BLaER1 treated with 17β-estradiol and CSF1 and Interleukin-3, amounts not matched to agents 10 nM and 100 nM (cell line): Measurements from ENCODE around the gene SI.

ENCODE experiments used
- H3K27ac ChIP-seq, 11 experiments: shearing (Covaris generic); formaldehyde crosslinking; 2 replicates each; pipeline ENCODE4 v1.8.1; 2022
- H3K27me3 ChIP-seq, 11 experiments: shearing (Covaris generic); formaldehyde crosslinking; 2 replicates each; pipeline ENCODE4 v1.8.1; 2022
- H3K36me3 ChIP-seq, 11 experiments: shearing (Covaris generic); formaldehyde crosslinking; 2 replicates each; pipeline ENCODE4 v1.8.1; 2022
- H3K4me1 ChIP-seq, 10 experiments: shearing (Covaris generic); formaldehyde crosslinking; 2 replicates each; pipeline ENCODE4 v1.8.1; 2022
- H3K4me2 ChIP-seq, 11 experiments: shearing (Covaris generic); formaldehyde crosslinking; 2 replicates each; pipeline ENCODE4 v1.8.1; 2022
- H3K4me3 ChIP-seq, 10 experiments: shearing (Covaris generic); formaldehyde crosslinking; 2 replicates each; pipeline ENCODE4 v1.8.1; 2022
- H3K9ac ChIP-seq, 11 experiments: shearing (Covaris generic); formaldehyde crosslinking; 2 replicates each; pipeline ENCODE4 v1.8.1; 2022
- H3K9me3 ChIP-seq, 11 experiments: shearing (Covaris generic); formaldehyde crosslinking; replicated peaks in 1 of 11; 2 replicates each; pipeline ENCODE4 v1.8.1; 2022
- H4K20me1 ChIP-seq, 11 experiments: shearing (Covaris generic); formaldehyde crosslinking; 2 replicates each; pipeline ENCODE4 v1.8.1; 2022
- Cebpa-rat ChIP-seq, 11 experiments: shearing (Covaris generic); IDR thresholded peaks; 2 replicates each; pipeline ENCODE4 v1.8.1; 2022

Gene SI

GRCh38 chr3:165078293-165078692, at the start of gene SI:
Gene SI (minus strand): TSS chr3:165078496. CDS start chr3:165076012, 2,484 bp downstream.
- Histone ChIP-seq H3K4me3 (no peak within 1 kb of the TSS), H3K27ac (no peak within 1 kb of the TSS)

DNA sequence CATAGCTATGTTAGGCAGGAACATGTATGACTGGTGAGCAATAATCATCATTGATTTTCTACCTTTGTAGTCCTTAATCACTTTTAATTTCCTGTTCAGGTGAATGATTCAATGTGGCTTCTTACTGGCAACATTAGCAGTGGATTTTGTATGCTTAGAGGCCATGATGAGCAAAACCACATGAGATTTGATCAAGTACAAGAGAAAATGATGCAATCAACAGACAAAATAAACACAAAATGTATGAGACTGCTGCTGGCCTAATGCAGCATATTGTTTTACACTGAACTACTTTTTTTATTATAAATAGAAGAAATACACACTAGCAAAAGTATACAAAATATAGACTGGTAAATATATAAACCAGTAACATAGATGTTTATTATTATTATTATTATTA, 47.5 kb upstream of the SI start:
- no peak overlapping the region for H3K4me3 ChIP-seq
- no peaks in the 10 kb centered on the region for H4K20me1 ChIP-seq
- no peaks in the 10 kb centered on the region for H3K27me3 ChIP-seq
- H3K27ac ChIP-seq = no peak overlapping the region
- no peaks in the 10 kb centered on the region for H3K4me1 ChIP-seq
- H3K4me2 ChIP-seq = no peak overlapping the region
- no peak for TF ChIP-seq Cebpa-rat (IDR thresholded peaks at IDR 0.05)
- peaks cover 0 to 3% (median 0%) of the 10 kb centered on the region in 11 experiments; a peak in 1 of 22 replicates for H3K9me3 ChIP-seq
- no peaks in the 10 kb centered on the region for H3K36me3 ChIP-seq
- H3K9ac ChIP-seq = no peak overlapping the region

More at GRCh38 chr3:165078293-165078692, at the start of gene SI:
- no peak for TF ChIP-seq Cebpa-rat (IDR thresholded peaks at IDR 0.05)
- Histone ChIP-seq H3K36me3 (no peaks in the 10 kb centered on the region), H3K27me3 (no peaks in the 10 kb centered on the region), H3K4me1 (no peaks in the 10 kb centered on the region), H3K4me2 (no peak within 1 kb of the TSS), H3K9ac (no peak within 1 kb of the TSS), H4K20me1 (no peaks in the 10 kb centered on the region), H3K9me3 (no peaks in the 10 kb centered on the region)

DNA sequence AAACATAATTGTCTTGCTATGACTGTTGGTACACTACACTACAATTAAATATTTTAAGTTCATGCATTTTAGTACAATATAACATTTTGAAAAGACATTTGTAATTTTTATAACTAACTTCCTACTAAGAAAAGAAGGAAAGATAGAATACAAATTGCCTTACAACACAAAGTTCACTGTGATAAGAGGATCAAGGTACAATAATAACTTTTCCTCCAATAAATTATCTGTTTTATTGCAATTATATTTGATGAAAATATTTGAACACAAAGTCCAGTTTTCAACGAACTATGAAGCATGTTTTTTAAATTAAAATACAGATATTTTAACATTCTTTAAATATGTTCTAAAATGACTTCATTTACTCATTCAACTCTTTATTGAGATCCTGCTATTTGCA, 33.1 kb upstream of the SI start:
- Histone ChIP-seq H3K27ac (no peak overlapping the region), H4K20me1 (no peaks in the 10 kb centered on the region), H3K27me3 (no peaks in the 10 kb centered on the region), H3K4me1 (no peaks in the 10 kb centered on the region), H3K36me3 (no peaks in the 10 kb centered on the region), H3K9ac (no peak overlapping the region), H3K4me3 (no peak overlapping the region), H3K4me2 (no peak overlapping the region), H3K9me3 (no peaks in the 10 kb centered on the region)
- no peak for TF ChIP-seq Cebpa-rat (IDR thresholded peaks at IDR 0.05)

DNA sequence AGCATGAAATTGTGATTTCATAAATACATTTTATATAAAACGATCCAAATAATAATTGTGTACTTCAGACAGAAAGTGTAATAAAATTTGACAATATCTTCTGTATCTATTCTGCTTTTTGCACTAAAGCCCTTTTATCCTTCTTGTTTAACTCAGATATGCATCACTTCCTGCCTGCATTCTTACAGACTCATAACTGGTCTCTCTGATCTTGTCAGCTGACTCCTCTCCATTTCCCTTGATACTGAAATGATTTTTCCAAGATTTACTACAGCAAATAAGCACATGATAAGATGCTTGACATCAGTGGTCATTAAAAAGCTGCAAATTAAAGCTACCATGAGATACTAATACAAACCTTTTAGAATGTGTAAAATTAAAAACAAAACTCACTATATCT, 25.3 kb upstream of the SI start:
- H3K27ac ChIP-seq = no peak overlapping the region
- H4K20me1 ChIP-seq = no peaks in the 10 kb centered on the region
- no peak for TF ChIP-seq Cebpa-rat (IDR thresholded peaks at IDR 0.05)
- no peaks in the 10 kb centered on the region for H3K9me3 ChIP-seq
- H3K9ac ChIP-seq = no peak overlapping the region
- no peak overlapping the region for H3K4me2 ChIP-seq
- no peaks in the 10 kb centered on the region for H3K4me1 ChIP-seq
- H3K27me3 ChIP-seq = no peaks in the 10 kb centered on the region
- no peak overlapping the region for H3K4me3 ChIP-seq
- no peaks in the 10 kb centered on the region for H3K36me3 ChIP-seq

- Histone ChIP-seq H3K9me3 (no peaks in the 10 kb centered on the region), H3K4me2 (no peak overlapping the region), H3K9ac (no peak overlapping the region), H3K36me3 (no peaks in the 10 kb centered on the region), H3K27me3 (no peaks in the 10 kb centered on the region), H4K20me1 (no peaks in the 10 kb centered on the region), H3K4me1 (no peaks in the 10 kb centered on the region), H3K27ac (no peak overlapping the region), H3K4me3 (no peak overlapping the region)
- TF ChIP-seq Cebpa-rat (IDR thresholded peaks at IDR 0.05) = no peak
Observed at GRCh38 chr3:165082650-165083049, 4.4 kb upstream of the SI start.

DNA sequence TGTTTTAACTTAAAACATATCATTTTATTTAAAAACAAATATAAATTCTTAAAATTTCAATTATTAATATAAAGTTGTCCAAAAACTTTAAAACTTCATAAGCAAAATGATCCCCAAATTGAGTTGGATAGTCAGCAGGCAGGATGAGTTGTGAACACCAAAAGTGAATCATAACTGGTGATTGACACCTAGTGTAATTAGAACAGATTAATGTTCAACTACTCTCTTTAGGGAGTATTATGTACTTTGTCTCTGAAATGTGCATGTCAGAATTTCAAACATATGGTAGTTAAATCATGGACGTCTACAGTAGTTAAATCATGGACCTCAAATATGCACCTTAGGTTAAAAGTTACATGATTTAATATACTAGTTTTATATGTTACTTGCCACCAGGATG, 2.9 kb upstream of the SI start:
- Histone ChIP-seq H3K9me3 (no peaks in the 10 kb centered on the region), H4K20me1 (no peaks in the 10 kb centered on the region), H3K4me2 (no peak overlapping the region), H3K9ac (no peak overlapping the region), H3K4me3 (no peak overlapping the region), H3K4me1 (no peaks in the 10 kb centered on the region), H3K36me3 (no peaks in the 10 kb centered on the region), H3K27me3 (no peaks in the 10 kb centered on the region), H3K27ac (no peak overlapping the region)
- no peak for TF ChIP-seq Cebpa-rat (IDR thresholded peaks at IDR 0.05)

- Histone ChIP-seq H3K27ac (no peak overlapping the region), H3K9ac (no peak overlapping the region), H4K20me1 (no peaks in the 10 kb centered on the region), H3K27me3 (no peaks in the 10 kb centered on the region), H3K4me2 (no peak overlapping the region), H3K36me3 (no peaks in the 10 kb centered on the region), H3K4me1 (no peaks in the 10 kb centered on the region), H3K9me3 (no peaks in the 10 kb centered on the region), H3K4me3 (no peak overlapping the region)
- TF ChIP-seq Cebpa-rat (IDR thresholded peaks at IDR 0.05) = no peak
Observed at GRCh38 chr3:165075695-165076094, 2.6 kb downstream of the SI start.

DNA sequence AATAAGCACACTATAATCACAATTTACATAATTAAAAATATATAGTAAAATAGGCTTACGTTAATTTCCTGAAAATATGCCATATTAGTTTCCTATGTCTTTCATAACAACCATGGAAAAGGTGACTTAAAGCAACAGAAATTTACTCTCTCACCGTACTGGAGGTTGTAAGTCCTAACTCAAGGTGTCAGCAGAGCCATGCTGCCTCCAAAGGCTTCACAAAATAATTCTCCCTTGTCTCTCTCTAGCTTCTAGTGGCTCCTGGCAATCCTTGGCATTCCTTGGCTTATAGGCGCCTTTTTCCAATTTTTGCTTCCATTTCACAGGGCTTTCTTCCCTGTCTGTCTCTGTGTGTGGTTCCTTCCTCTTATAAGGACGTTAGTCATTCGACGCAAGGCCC, 7.6 kb downstream of the SI start:
- Histone ChIP-seq H3K36me3 (no peaks in the 10 kb centered on the region), H3K27me3 (no peaks in the 10 kb centered on the region), H4K20me1 (no peaks in the 10 kb centered on the region), H3K4me2 (no peak overlapping the region), H3K9ac (no peak overlapping the region), H3K27ac (no peak overlapping the region), H3K4me1 (no peaks in the 10 kb centered on the region), H3K4me3 (no peak overlapping the region), H3K9me3 (no peaks in the 10 kb centered on the region)
- no peak for TF ChIP-seq Cebpa-rat (IDR thresholded peaks at IDR 0.05)

DNA sequence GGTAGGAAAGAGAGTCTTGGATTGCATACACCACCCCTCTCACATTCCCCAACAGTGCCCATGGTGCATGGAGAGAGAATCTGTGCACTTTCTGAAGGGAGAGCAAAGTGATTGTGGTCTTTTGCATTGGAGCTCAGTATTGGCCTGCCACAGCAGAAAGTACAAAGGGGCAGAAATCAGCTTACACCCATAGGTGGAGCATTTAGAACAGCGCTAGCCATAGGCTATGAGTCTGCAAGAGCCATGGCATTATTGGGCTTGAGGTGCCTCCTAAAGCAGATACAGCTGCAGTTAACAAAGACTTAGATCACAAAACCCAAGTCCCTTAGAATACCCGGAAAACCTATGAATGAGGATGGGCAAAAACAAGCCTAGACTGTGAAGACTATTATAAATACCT, 21.8 kb downstream of the SI start:
- no peak for TF ChIP-seq Cebpa-rat (IDR thresholded peaks at IDR 0.05)
- no peaks in the 10 kb centered on the region for H3K27me3 ChIP-seq
- H3K9ac ChIP-seq = no peak overlapping the region
- no peaks in the 10 kb centered on the region for H3K36me3 ChIP-seq
- H3K27ac ChIP-seq = no peak overlapping the region
- H3K4me2 ChIP-seq = no peak overlapping the region
- no peaks in the 10 kb centered on the region for H3K4me1 ChIP-seq
- no peak overlapping the region for H3K4me3 ChIP-seq
- H4K20me1 ChIP-seq = no peaks in the 10 kb centered on the region
- H3K9me3 ChIP-seq = no peaks in the 10 kb centered on the region

- H3K27ac ChIP-seq = no peak overlapping the region
- no peaks in the 10 kb centered on the region for H3K36me3 ChIP-seq
- no peaks in the 10 kb centered on the region for H3K4me1 ChIP-seq
- TF ChIP-seq Cebpa-rat (IDR thresholded peaks at IDR 0.05) = no peak
- H3K4me2 ChIP-seq = no peak overlapping the region
- no peaks in the 10 kb centered on the region for H3K27me3 ChIP-seq
- no peak overlapping the region for H3K4me3 ChIP-seq
- H4K20me1 ChIP-seq = no peaks in the 10 kb centered on the region
- no peak overlapping the region for H3K9ac ChIP-seq
- H3K9me3 ChIP-seq = no peaks in the 10 kb centered on the region
Observed at GRCh38 chr3:165040186-165040585, 38.1 kb downstream of the SI start.

DNA sequence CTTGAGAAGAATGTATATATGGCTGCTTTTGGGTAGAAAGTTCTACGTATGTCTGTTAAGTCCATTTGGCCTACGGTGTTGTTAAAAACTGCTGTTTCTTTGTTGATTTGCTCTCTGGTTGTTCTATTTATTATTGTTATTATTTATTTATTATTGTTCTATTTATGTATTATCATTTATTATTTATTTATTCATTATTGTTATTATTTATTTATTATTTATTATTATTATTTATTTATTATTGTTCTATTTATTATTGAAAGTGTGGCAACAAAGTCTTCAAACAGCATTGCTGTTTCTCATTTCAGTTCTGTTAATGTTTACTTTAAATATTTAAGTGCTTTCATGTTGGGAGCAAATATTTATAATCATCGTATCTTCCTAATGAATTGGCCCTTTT, 66.7 kb downstream of the SI start:
- no peaks in the 10 kb centered on the region for H3K4me1 ChIP-seq
- H3K27ac ChIP-seq = no peak overlapping the region
- H3K36me3 ChIP-seq = no peaks in the 10 kb centered on the region
- no peak overlapping the region for H3K4me3 ChIP-seq
- no peaks in the 10 kb centered on the region for H3K9me3 ChIP-seq
- TF ChIP-seq Cebpa-rat (IDR thresholded peaks at IDR 0.05) = no peak
- H3K27me3 ChIP-seq = no peaks in the 10 kb centered on the region
- no peak overlapping the region for H3K9ac ChIP-seq
- H3K4me2 ChIP-seq = no peak overlapping the region
- H4K20me1 ChIP-seq = no peaks in the 10 kb centered on the region
